Endothelial cell of umbilical vein (primary cell): ENCODE measurements around the gene ITPR1. TPM values are rescaled to one million over a fixed set of nuclear protein-coding genes. Genes with fewer than 3 reads are reported as not detected.

Source experiments
- BruUV-seq: library from RNA; stranded (reverse); fragments of 400-500 nt; replicated peaks from 2 replicates; lab custom pipeline; 2021; lab: Mats Ljungman, UMichigan
- CTCF ChIA-PET: fragments of 300-600, 350-600 bp; sonication (Branson Sonifier 250); formaldehyde crosslinking; loops from one replicate; lab custom pipeline; 2021; ENCODE audit warnings: antibody characterized with exemption, inconsistent platforms; lab: Charles Lee
- POLR2A ChIA-PET: fragments of 300-600, 350-600 bp; sonication (Branson Sonifier 250); formaldehyde crosslinking; loops from one replicate; lab custom pipeline; 2021; ENCODE audit warnings: antibody characterized with exemption, inconsistent platforms; lab: Charles Lee
- DNase-seq: peaks from one replicate; pipeline ENCODE4 v3.0.0-alpha.2; 2011; ENCODE audit warnings: low read depth, low spot score
- FAIRE-seq: peaks from 2 replicates; lab custom pipeline; 2011; peaks lifted over from hg19 to GRCh38; lab: Jason Lieb, UNC
- H2AFZ ChIP-seq: 2 replicates; pipeline ENCODE4 v1.6.0; 2012; ENCODE audit warnings: low read depth, low read length, control low read depth, inconsistent platforms
- H3K27ac ChIP-seq: 2 replicates; pipeline ENCODE4 v1.5.1; 2011; ENCODE audit warnings: low read depth, mild to moderate bottlenecking, control low read depth, low read length, moderate library complexity; ENCODE audit not compliant: insufficient read depth
- H3K27me3 ChIP-seq, 2 experiments: 2 replicates each; pipeline versions ENCODE4 v1.6.0 to v1.6.1; 2011; ENCODE audit warnings: low read length in 2 of 2, mixed read lengths in 1 of 2; ENCODE audit not compliant: control insufficient read depth in 2 of 2, insufficient read depth in 2 of 2
- H3K36me3 ChIP-seq, 2 experiments: 2 replicates in 1 of 2; 3 replicates in 1 of 2; pipeline ENCODE4 v1.5.1; 2011; ENCODE audit warnings: low read length in 2 of 2, mild to moderate bottlenecking in 1 of 2, moderate library complexity in 1 of 2; ENCODE audit not compliant: control insufficient read depth in 2 of 2, insufficient read depth in 2 of 2; ENCODE audit errors: extremely low read depth in 1 of 2
- H3K4me1 ChIP-seq: 3 replicates; pipeline ENCODE4 v1.5.1; 2011; ENCODE audit warnings: mild to moderate bottlenecking, low read length; ENCODE audit not compliant: control insufficient read depth, insufficient read depth; ENCODE audit errors: extremely low read depth
- H3K4me2 ChIP-seq: 2 replicates; pipeline ENCODE4 v1.6.1; 2011; ENCODE audit warnings: low read length, control low read depth, mixed read lengths; ENCODE audit not compliant: insufficient read depth
- H3K4me3 ChIP-seq, 3 experiments: fragments of 200-600 bp in 1 of 3; sonication (generic), shearing (Covaris generic) in 1 of 3; replicated peaks in 1 of 3; 2 replicates each; pipeline ENCODE4 v1.5.1; 2011 to 2016; ENCODE audit warnings: control low read depth in 3 of 3, low read length in 3 of 3, mild to moderate bottlenecking in 2 of 3, inconsistent platforms in 1 of 3, low read depth in 1 of 3, moderate library complexity in 1 of 3; ENCODE audit not compliant: insufficient read depth in 1 of 3
- H3K79me2 ChIP-seq: 2 replicates; pipeline ENCODE4 v1.6.0; 2012; ENCODE audit warnings: low read length, inconsistent platforms; ENCODE audit not compliant: control insufficient read depth, insufficient read depth
- H3K9ac ChIP-seq: replicated peaks from 2 replicates; pipeline ENCODE3; 2011; ENCODE audit warnings: low read length, control low read depth; ENCODE audit not compliant: insufficient read depth; ENCODE audit errors: extremely low read depth
- H3K9me1 ChIP-seq: replicated peaks from 3 replicates; pipeline ENCODE4 v1.6.0; 2011; ENCODE audit warnings: mild to moderate bottlenecking, low read length; ENCODE audit not compliant: control insufficient read depth, insufficient read depth; ENCODE audit errors: extremely low read depth
- H3K9me3 ChIP-seq: replicated peaks from 2 replicates; pipeline ENCODE4 v1.5.1; 2012; ENCODE audit warnings: low read length, inconsistent platforms; ENCODE audit not compliant: control insufficient read depth, insufficient read depth
- H4K20me1 ChIP-seq: replicated peaks from 2 replicates; pipeline ENCODE3; 2011; ENCODE audit warnings: mild to moderate bottlenecking, low read length; ENCODE audit not compliant: control insufficient read depth, insufficient read depth; ENCODE audit errors: extremely low read depth
- FOS ChIP-seq: IDR thresholded peaks from 2 replicates; pipeline ENCODE4 v1.6.1; 2011; ENCODE audit warnings: mild to moderate bottlenecking, low read length, moderate library complexity, borderline replicate concordance; ENCODE audit not compliant: insufficient read depth
- GATA2 ChIP-seq: IDR thresholded peaks from 2 replicates; pipeline ENCODE4 v1.7.0; 2011; ENCODE audit warnings: low read depth, mild to moderate bottlenecking, moderate library complexity, mixed read lengths, low read length; ENCODE audit not compliant: insufficient read length, insufficient read depth
- MYC ChIP-seq: IDR thresholded peaks from one replicate; pipeline ENCODE4 v1.6.1; 2011; ENCODE audit warnings: mild to moderate bottlenecking, low read depth, low read length
- POLR2A ChIP-seq: IDR thresholded peaks from 2 replicates; pipeline ENCODE4 v1.6.1; 2012; ENCODE audit warnings: low read depth, mild to moderate bottlenecking, control low read depth, low read length
- dilution Hi-C: fragments of 300-500 bp; cut with MboI; formaldehyde crosslinking; loops from one replicate; pipeline ENCODE4 v1.15.0; 2019; ENCODE audit warnings: low sequenced_read_pairs; ENCODE audit not compliant: extremely low pct_ligation_motif_present
- intact Hi-C: fragments of 100-400 bp; cut with micrococcal nuclease; formaldehyde crosslinking; loops from one replicate; pipeline ENCODE4 v1.10.0; 2022
- polyA plus RNA-seq, 4 experiments: library from polyadenylated mRNA; depleted of rRNA in 3 of 4; stranded (reverse) in 3 of 4; unstranded in 1 of 4; fragments of >200 nt; gene quantifications; 2 replicates each; pipeline versions ENCODE4 v1.2.1 to v1.2.3, GENCODE V29; 2011 to 2012; ENCODE audit warnings: missing spikeins in 1 of 4
- total RNA-seq: library from RNA; stranded (reverse); gene quantifications from 2 replicates; pipeline ENCODE4 v1.2.3, GENCODE V29; 2021
- TF ChIP-seq, protein P1 (sequence below), 2 donors: IDR thresholded peaks; 1 replicate in 1 of 2; 2 replicates in 1 of 2; pipeline ENCODE4 v1.5.1; 2011; ENCODE audit warnings: low read length in 2 of 2, mild to moderate bottlenecking in 2 of 2, moderate library complexity in 2 of 2, control low read depth in 1 of 2, inconsistent platforms in 1 of 2, low read depth in 1 of 2; ENCODE audit not compliant: insufficient read depth in 1 of 2; ENCODE audit errors: extremely low read depth in 1 of 2
- TF ChIP-seq, protein P2 (sequence below): IDR thresholded peaks from 2 replicates; pipeline ENCODE4 v1.6.1; 2011; ENCODE audit not compliant: insufficient read depth, insufficient read length

Gene ITPR1
- total and polyA plus RNA-seq, 2 donors (not counting 3 experiments of a cell fraction or from before 2014, with no cell fraction given) = 5.1 to 16.1 TPM

DNA sequence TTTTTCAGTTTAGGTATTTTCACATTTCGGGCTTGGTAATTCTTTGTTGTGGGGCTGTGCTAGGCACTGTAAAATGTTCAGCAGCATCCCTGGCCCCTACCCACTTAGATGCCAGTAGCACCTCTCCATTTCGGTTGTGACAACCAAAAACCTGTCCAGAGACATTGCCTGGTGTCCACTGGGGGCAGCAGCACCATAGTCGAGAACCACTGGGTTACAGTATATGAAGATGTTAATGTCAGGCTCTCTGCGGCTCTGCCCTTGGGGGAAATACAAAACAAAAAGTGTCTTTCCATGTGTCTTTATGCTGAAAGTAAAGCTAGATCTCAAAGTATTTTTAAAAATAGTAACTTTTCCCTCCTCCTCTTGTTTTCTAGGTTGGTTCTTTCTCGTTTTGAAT is 177.2 kb downstream of the ITPR1 start:
- Histone ChIP-seq H4K20me1 (no peaks in the 10 kb centered on the region), H3K9ac (no peak overlapping the region), H3K27ac (no peak overlapping the region), H3K9me3 (no peaks in the 10 kb centered on the region), H3K4me2 (no peak overlapping the region), H3K9me1 (no peaks in the 10 kb centered on the region), H3K4me1 (no peaks in the 10 kb centered on the region), H3K4me3 (no peak overlapping the region), H2AFZ (no peak overlapping the region), H3K27me3 (no peaks in the 10 kb centered on the region), H3K79me2 (no peaks in the 10 kb centered on the region), H3K36me3 (no peaks in the 10 kb centered on the region)
- DNase-seq (no peak), FAIRE-seq (no peak)
- TF ChIP-seq, protein P1, sequence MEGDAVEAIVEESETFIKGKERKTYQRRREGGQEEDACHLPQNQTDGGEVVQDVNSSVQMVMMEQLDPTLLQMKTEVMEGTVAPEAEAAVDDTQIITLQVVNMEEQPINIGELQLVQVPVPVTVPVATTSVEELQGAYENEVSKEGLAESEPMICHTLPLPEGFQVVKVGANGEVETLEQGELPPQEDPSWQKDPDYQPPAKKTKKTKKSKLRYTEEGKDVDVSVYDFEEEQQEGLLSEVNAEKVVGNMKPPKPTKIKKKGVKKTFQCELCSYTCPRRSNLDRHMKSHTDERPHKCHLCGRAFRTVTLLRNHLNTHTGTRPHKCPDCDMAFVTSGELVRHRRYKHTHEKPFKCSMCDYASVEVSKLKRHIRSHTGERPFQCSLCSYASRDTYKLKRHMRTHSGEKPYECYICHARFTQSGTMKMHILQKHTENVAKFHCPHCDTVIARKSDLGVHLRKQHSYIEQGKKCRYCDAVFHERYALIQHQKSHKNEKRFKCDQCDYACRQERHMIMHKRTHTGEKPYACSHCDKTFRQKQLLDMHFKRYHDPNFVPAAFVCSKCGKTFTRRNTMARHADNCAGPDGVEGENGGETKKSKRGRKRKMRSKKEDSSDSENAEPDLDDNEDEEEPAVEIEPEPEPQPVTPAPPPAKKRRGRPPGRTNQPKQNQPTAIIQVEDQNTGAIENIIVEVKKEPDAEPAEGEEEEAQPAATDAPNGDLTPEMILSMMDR (IDR thresholded peaks at IDR 0.05; ENCODE audit: extremely low read depth in 1 of 2, insufficient read depth in 1 of 2, low read depth in 1 of 2, low read length in 2 of 2) = peak; percentile 33 to 38
- TF ChIP-seq POLR2A = no peak
- intact Hi-C loops (no loop called here), dilution Hi-C loops (no loop called here)
- POLR2A ChIA-PET = no interaction called here
- no TSS peak for BruUV-seq
- CTCF ChIA-PET = interaction anchor here (0.9 to 1.3 kb wide), 3 partner anchors 17 to 387 kb away, joined by 3 read pairs; no protein-coding TSS in a partner anchor

DNA sequence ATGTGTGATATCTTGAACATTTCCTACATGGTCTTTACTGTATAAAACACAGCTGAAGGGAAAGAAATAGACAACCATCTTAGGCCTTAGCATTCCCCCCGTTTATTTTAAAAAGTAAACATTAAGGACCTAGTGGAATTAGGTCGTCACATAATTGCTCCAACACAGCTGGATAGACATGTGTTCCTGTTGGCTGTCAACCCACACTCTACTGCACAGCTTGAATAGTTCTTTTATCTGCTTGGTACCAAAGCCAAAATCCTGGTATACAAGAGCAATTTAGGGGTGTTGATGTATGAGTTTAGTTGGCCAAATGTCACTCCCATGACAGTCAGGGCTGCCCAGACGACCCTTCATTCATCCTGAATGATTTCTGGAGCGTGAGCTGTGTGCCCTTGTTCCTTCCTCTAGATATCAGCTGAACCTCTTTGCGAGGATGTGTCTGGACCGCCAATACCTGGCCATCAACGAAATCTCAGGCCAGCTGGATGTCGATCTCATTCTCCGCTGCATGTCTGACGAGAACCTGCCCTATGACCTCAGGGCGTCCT is 179.7 kb downstream of the ITPR1 start:
- H3K9me3 ChIP-seq = no peaks in the 10 kb centered on the region
- dilution Hi-C loops (no loop called here), intact Hi-C loops (no loop called here)
- no peaks in the 10 kb centered on the region for H3K4me1 ChIP-seq
- H4K20me1 ChIP-seq = no peaks in the 10 kb centered on the region
- no peaks in the 10 kb centered on the region for H3K27me3 ChIP-seq
- H2AFZ ChIP-seq = no peak overlapping the region
- H3K4me2 ChIP-seq = no peak overlapping the region
- FAIRE-seq (no peak), DNase-seq (no peak)
- no peaks in the 10 kb centered on the region for H3K36me3 ChIP-seq
- TF ChIP-seq MYC (no peak), GATA2 (no peak), POLR2A (no peak), FOS (no peak)
- TF ChIP-seq, protein P2, sequence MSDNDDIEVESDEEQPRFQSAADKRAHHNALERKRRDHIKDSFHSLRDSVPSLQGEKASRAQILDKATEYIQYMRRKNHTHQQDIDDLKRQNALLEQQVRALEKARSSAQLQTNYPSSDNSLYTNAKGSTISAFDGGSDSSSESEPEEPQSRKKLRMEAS = no peak
- H3K27ac ChIP-seq = no peak overlapping the region
- H3K4me3 ChIP-seq = no peak overlapping the region
- CTCF ChIA-PET = interaction anchor here (1.0 to 2.4 kb wide), 3 partner anchors 11 to 385 kb away, joined by 3 to 8 read pairs (median 6); no protein-coding TSS in a partner anchor
- H3K9ac ChIP-seq = no peak overlapping the region
- H3K9me1 ChIP-seq = no peaks in the 10 kb centered on the region
- BruUV-seq = no TSS peak
- POLR2A ChIA-PET = no interaction called here
- H3K79me2 ChIP-seq = no peaks in the 10 kb centered on the region
